HepG2 (cell line): ENCODE measurements around the gene FOXD1. TPM values are rescaled to one million over a fixed set of nuclear protein-coding genes. Genes with fewer than 3 reads are reported as not detected.

Experiments used
- ARID5B ChIP-seq: IDR thresholded peaks from 2 replicates; pipeline ENCODE4 v1.4.0; 2020; ENCODE audit warnings: mild to moderate bottlenecking, missing genetic modification reagents
- GATAD2A ChIP-seq: IDR thresholded peaks from 2 replicates; pipeline ENCODE4 v1.6.1; 2016
- HOMEZ ChIP-seq: IDR thresholded peaks from 2 replicates; pipeline ENCODE4 v1.6.1; 2016; ENCODE audit warnings: low read depth
- ISL2 ChIP-seq: sonication (generic); formaldehyde crosslinking; IDR thresholded peaks from 2 replicates; pipeline ENCODE4 v1.5.0; 2020; ENCODE audit warnings: missing genetic modification reagents
- LRRFIP1 ChIP-seq: sonication (generic); formaldehyde crosslinking; conservative IDR thresholded peaks from 2 replicates; pipeline ENCODE4 v1.4.0; 2020; ENCODE audit warnings: missing genetic modification reagents
- NFIC ChIP-seq: IDR thresholded peaks from 2 replicates; pipeline ENCODE4 v1.6.1; 2012; ENCODE audit warnings: mild to moderate bottlenecking, low read length, inconsistent platforms
- POGZ ChIP-seq: sonication (generic); formaldehyde crosslinking; IDR thresholded peaks from 2 replicates; pipeline ENCODE4 v1.4.0; 2020; ENCODE audit warnings: mild to moderate bottlenecking, missing genetic modification reagents
- SOX13 ChIP-seq, 3 experiments: fragments of 450-650 bp in 1 of 3; sonication (generic) in 1 of 3; formaldehyde crosslinking in 1 of 3; IDR thresholded peaks in 2 of 3; conservative IDR thresholded peaks in 1 of 3; 2 replicates each; pipeline versions ENCODE4 v1.5.0 to v1.6.1; 2016 to 2020; ENCODE audit warnings: antibody characterized with exemption in 1 of 3, mild to moderate bottlenecking in 1 of 3, missing compliant biosample characterization in 1 of 3, missing genetic modification reagents in 1 of 3, moderate library complexity in 1 of 3
- TFE3 ChIP-seq: IDR thresholded peaks from 2 replicates; pipeline ENCODE4 v1.6.1; 2016
- TRIM22 ChIP-seq: fragments of 450-650 bp; IDR thresholded peaks from 2 replicates; pipeline ENCODE4 v1.6.1; 2017
- USF2 ChIP-seq, 2 experiments: sonication (generic) in 1 of 2; formaldehyde crosslinking in 1 of 2; IDR thresholded peaks; 2 replicates each; pipeline versions ENCODE4 v1.5.1 to v1.6.1; 2011 to 2020; ENCODE audit warnings: borderline replicate concordance in 1 of 2, low read depth in 1 of 2, low read length in 1 of 2, mild to moderate bottlenecking in 1 of 2, missing genetic modification reagents in 1 of 2, moderate library complexity in 1 of 2
- ZNF362 ChIP-seq: sonication (generic); formaldehyde crosslinking; IDR thresholded peaks from 2 replicates; pipeline ENCODE4 v1.4.0; 2020; ENCODE audit warnings: missing genetic modification reagents, mild to moderate bottlenecking, borderline replicate concordance
- polyA plus RNA-seq, 8 experiments: library from polyadenylated mRNA; depleted of rRNA in 3 of 8; stranded (reverse) in 7 of 8; unstranded in 1 of 8; fragments of >200 nt; fragmentation: Illumina TruSeq in 4 of 8; extraction: Trizol in 4 of 8; gene quantifications; 2 replicates each; pipeline versions ENCODE4 v1.2.1 to v1.2.3, GENCODE V29; 2011 to 2016; ENCODE audit warnings: low read depth in 4 of 8, missing spikeins in 1 of 8, mixed read lengths in 1 of 8; ENCODE audit not compliant: insufficient read depth in 1 of 8
- total RNA-seq, 5 experiments: library from RNA; depleted of rRNA; stranded (reverse); fragments of >200 nt; fragmentation: Illumina TruSeq; extraction: Trizol; gene quantifications; 2 replicates each; pipeline ENCODE4 v1.2.3, GENCODE V29; 2016; ENCODE audit warnings: low read depth in 1 of 5

The FOXD1 gene
- total and polyA plus RNA-seq, 2 of the 13 experiments (the other 11 are each of a cell fraction or from before 2014, with no cell fraction given): 0.04 to 0.05 TPM

GRCh38 chr5:73496984-73497457, 48.4 kb upstream of the FOXD1 start (continued):
- 0 out of 2 replicates have a peak, but pooled peaks have one; percentile 63 for TF ChIP-seq TRIM22
- TF ChIP-seq HOMEZ (CRISPR knock-in tag): peak; percentile 33; the same call in 1 of the 2 replicates
- TF ChIP-seq USF2 (IDR thresholded peaks at IDR 0.05; ENCODE audit: low read depth, low read length): peak; percentile 85
- peak; percentile 80; the same call in 1 of the 2 replicates for TF ChIP-seq USF2 (CRISPR knock-in tag; IDR thresholded peaks at IDR 0.05; ENCODE audit: borderline replicate concordance)
- TF ChIP-seq ARID5B: peak; percentile 41; the same call in 1 of the 2 replicates
- TF ChIP-seq ZNF362 (CRISPR knock-in tag): peak; percentile 82; the same call in 1 of the 2 replicates
- TF ChIP-seq NFIC: 0 out of 2 replicates have a peak, but pooled peaks have one; percentile 29
- peak; percentile 61 for TF ChIP-seq GATAD2A (CRISPR knock-in tag)
- peak; percentile 67 for TF ChIP-seq TFE3 (CRISPR knock-in tag)
- no peak for TF ChIP-seq LRRFIP1 (CRISPR knock-in tag)
- peak; percentile 23; the same call in 1 of the 2 replicates for TF ChIP-seq POGZ (CRISPR knock-in tag)
- TF ChIP-seq ISL2 (CRISPR knock-in tag): 0 out of 2 replicates have a peak, but pooled peaks have one; percentile 22
- no peak for TF ChIP-seq SOX13 (IDR thresholded peaks at IDR 0.05)
- TF ChIP-seq SOX13 (CRISPR knock-in tag; conservative IDR thresholded peaks at IDR 0.05 in 1 of 2, IDR thresholded peaks at IDR 0.05 in 1 of 2): peak in 1 of 2 experiments; percentile 14; a peak in 1 of 4 replicates
